ENCODE data around the gene GLI3. TPM values are rescaled to one million over a fixed set of nuclear protein-coding genes. Genes with fewer than 3 reads are reported as not detected.

Gene GLI3
- total RNA-seq, 1 donor from 2014 or later, result 32.0 TPM

GRCh38 chr7:42278344-42278743 lies 41.3 kb upstream of the GLI3 start:
- no peaks in the 10 kb centered on the region for H3K9me3 ChIP-seq (ENCODE audit: low read depth)
- no peak overlapping the region for H3K27ac Mint-ChIP-seq
- H3F3A ChIP-seq (ENCODE audit: low read depth), result no peaks in the 10 kb centered on the region
- peaks cover 4% of the 10 kb centered on the region for H3K4me1 ChIP-seq
- no peak for DNase-seq (ENCODE audit: low spot score)
- no peak overlapping the region for H3K4me2 ChIP-seq
- peaks cover 3% of the 10 kb centered on the region for H3K36me3 Mint-ChIP-seq
- H3K79me2 ChIP-seq (ENCODE audit: low read depth), result no peaks in the 10 kb centered on the region
- peaks cover 8% of the 10 kb centered on the region for H3K4me1 Mint-ChIP-seq
- H3K27me3 ChIP-seq, result no peaks in the 10 kb centered on the region
- no peaks in the 10 kb centered on the region for H4K20me1 ChIP-seq (ENCODE audit: low read depth)
- H3K4me3 ChIP-seq, result no peak overlapping the region
- H3K27me3 Mint-ChIP-seq (ENCODE audit: insufficient read depth, low read depth), result peaks cover 2% of the 10 kb centered on the region
- H3K9me3 Mint-ChIP-seq, result peaks cover 9% of the 10 kb centered on the region
- TF ChIP-seq EZH2 (IDR thresholded peaks at IDR 0.05) (no peak), EZH2phosphoT487 (IDR thresholded peaks at IDR 0.05) (no peak)
- TF ChIP-seq, protein P1, sequence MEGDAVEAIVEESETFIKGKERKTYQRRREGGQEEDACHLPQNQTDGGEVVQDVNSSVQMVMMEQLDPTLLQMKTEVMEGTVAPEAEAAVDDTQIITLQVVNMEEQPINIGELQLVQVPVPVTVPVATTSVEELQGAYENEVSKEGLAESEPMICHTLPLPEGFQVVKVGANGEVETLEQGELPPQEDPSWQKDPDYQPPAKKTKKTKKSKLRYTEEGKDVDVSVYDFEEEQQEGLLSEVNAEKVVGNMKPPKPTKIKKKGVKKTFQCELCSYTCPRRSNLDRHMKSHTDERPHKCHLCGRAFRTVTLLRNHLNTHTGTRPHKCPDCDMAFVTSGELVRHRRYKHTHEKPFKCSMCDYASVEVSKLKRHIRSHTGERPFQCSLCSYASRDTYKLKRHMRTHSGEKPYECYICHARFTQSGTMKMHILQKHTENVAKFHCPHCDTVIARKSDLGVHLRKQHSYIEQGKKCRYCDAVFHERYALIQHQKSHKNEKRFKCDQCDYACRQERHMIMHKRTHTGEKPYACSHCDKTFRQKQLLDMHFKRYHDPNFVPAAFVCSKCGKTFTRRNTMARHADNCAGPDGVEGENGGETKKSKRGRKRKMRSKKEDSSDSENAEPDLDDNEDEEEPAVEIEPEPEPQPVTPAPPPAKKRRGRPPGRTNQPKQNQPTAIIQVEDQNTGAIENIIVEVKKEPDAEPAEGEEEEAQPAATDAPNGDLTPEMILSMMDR (IDR thresholded peaks at IDR 0.05), result no peak
- no peak overlapping the region for H3K4me3 Mint-ChIP-seq
- no peak overlapping the region for H2AFZ ChIP-seq (replicated peaks)
- no peak overlapping the region for H3K9ac ChIP-seq
- no peak overlapping the region for H3K27ac ChIP-seq
- no peaks in the 10 kb centered on the region for H3K36me3 ChIP-seq

DNA sequence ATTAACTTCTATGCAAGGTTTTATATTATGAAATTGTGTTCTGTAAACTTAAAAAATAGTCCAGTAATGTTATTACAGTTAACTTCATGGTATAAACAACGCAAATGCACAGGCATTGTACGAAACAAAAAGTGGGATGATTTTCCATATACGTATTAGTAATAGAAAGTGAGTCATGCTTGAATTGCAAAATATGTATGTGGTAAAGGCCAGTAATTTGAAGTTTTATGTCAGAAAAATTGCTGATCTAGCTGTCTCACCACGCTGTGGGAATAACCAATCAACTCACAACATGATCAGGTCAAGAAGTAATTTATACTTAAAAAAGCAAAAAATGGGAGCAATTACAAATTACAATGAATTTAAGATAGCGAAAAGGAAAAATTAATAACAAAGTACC lies 37.0 kb upstream of the GLI3 start:
- no peak overlapping the region for H3K4me3 Mint-ChIP-seq
- peaks cover 28% of the 10 kb centered on the region for H3K4me1 Mint-ChIP-seq
- no peaks in the 10 kb centered on the region for H3K9me3 ChIP-seq (ENCODE audit: low read depth)
- peaks cover 4% of the 10 kb centered on the region for H3K4me1 ChIP-seq
- no peak overlapping the region for H3K4me2 ChIP-seq
- H3K4me3 ChIP-seq, result no peak overlapping the region
- H2AFZ ChIP-seq (replicated peaks), result no peak overlapping the region
- H3K27me3 ChIP-seq, result no peaks in the 10 kb centered on the region
- H4K20me1 ChIP-seq (ENCODE audit: low read depth), result no peaks in the 10 kb centered on the region
- TF ChIP-seq EZH2 (IDR thresholded peaks at IDR 0.05) (no peak), EZH2phosphoT487 (IDR thresholded peaks at IDR 0.05) (no peak)
- TF ChIP-seq, protein P1 (IDR thresholded peaks at IDR 0.05), result no peak
- peaks cover 3% of the 10 kb centered on the region for H3K9me3 Mint-ChIP-seq
- DNase-seq (ENCODE audit: low spot score), result no peak
- H3K27ac ChIP-seq, result no peak overlapping the region
- H3K27me3 Mint-ChIP-seq (ENCODE audit: insufficient read depth, low read depth), result peaks cover 2% of the 10 kb centered on the region
- H3K27ac Mint-ChIP-seq, result no peak overlapping the region
- H3K36me3 Mint-ChIP-seq, result no peaks in the 10 kb centered on the region
- no peaks in the 10 kb centered on the region for H3K79me2 ChIP-seq (ENCODE audit: low read depth)
- H3K9ac ChIP-seq, result no peak overlapping the region
- H3F3A ChIP-seq (ENCODE audit: low read depth), result peaks cover 3% of the 10 kb centered on the region
- no peaks in the 10 kb centered on the region for H3K36me3 ChIP-seq

DNA sequence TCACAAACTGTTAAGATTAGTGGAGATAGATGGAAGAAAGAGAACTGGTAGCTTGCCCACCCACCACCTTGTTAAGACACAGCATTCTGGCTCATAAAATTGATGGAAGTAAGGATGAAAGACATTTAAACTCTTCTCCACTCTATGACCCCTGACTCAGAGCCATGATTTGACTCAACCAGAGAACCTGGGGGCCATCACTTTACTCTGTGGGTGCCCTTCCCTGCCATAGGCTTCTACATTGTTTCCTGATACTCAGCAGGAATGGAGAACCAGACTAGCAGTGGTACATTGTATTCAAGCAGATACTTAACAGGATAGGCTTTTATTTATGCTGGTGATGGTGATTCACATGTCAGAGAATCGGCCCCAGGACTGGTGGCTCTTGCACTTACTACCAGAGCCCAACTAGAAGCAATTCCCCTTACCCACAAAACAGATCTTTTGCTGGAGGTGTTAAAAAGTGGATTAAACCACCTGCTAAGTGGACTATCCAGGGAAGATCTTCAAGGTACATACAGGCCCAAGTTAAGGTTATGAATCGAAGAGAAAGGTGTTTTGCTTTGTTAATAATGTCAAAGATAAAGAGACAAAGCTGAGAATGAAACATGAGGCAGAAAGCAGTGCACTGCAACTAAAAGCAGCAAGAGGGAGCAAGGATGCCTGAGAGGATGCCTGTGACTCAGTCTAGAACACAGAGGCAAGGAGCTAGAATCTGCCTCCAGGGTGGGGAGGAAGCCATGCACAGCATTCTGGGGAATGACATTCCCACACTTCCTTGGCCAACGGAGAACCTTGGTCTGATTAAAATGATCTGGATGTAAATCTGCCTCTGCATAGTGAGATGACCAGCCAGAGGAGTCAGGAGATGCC lies 36.0 kb upstream of the GLI3 start:
- H3K79me2 ChIP-seq (ENCODE audit: low read depth), result no peaks in the 10 kb centered on the region
- H3K36me3 Mint-ChIP-seq, result no peaks in the 10 kb centered on the region
- peaks cover 4% of the 10 kb centered on the region for H3K4me1 ChIP-seq
- H4K20me1 ChIP-seq (ENCODE audit: low read depth), result no peaks in the 10 kb centered on the region
- peak; percentile 43 for DNase-seq (ENCODE audit: low spot score)
- no peaks in the 10 kb centered on the region for H3K36me3 ChIP-seq
- H3K4me2 ChIP-seq, result no peak overlapping the region
- TF ChIP-seq EZH2 (IDR thresholded peaks at IDR 0.05), result no peak
- TF ChIP-seq, protein P1 (IDR thresholded peaks at IDR 0.05), result peak; percentile 45
- TF ChIP-seq EZH2phosphoT487 (IDR thresholded peaks at IDR 0.05), result no peak
- H3K27me3 ChIP-seq, result no peaks in the 10 kb centered on the region
- H3K4me1 Mint-ChIP-seq, result peaks cover 28% of the 10 kb centered on the region
- H3K27ac ChIP-seq, result no peak overlapping the region
- H2AFZ ChIP-seq (replicated peaks), result no peak overlapping the region
- no peaks in the 10 kb centered on the region for H3K9me3 ChIP-seq (ENCODE audit: low read depth)
- H3K4me3 Mint-ChIP-seq, result no peak overlapping the region
- no peak overlapping the region for H3K9ac ChIP-seq
- no peak overlapping the region for H3K4me3 ChIP-seq
- H3K27ac Mint-ChIP-seq, result peak overlapping the region; percentile 11
- peaks cover 3% of the 10 kb centered on the region for H3F3A ChIP-seq (ENCODE audit: low read depth)
- H3K27me3 Mint-ChIP-seq (ENCODE audit: insufficient read depth, low read depth), result peaks cover 2% of the 10 kb centered on the region
- H3K9me3 Mint-ChIP-seq, result peaks cover 4% of the 10 kb centered on the region

Measured in neural progenitor cell (in vitro differentiated cells).